Non-pigmented ciliary epithelial cell (primary cell): ENCODE measurements around the gene ITGA4.
"Not testable (repeated sequence)": the region's sequence is repeated elsewhere in the genome, so short reads cannot be mapped to it uniquely, and the experiment has no call there.

Source experiments
- DNase-seq: peaks from one replicate; pipeline ENCODE4 v3.0.0-alpha.2; 2010; ENCODE audit warnings: low read depth

Gene ITGA4

GRCh38 chr2:181457121-181457740, at the start of gene ITGA4:
ITGA4 (plus strand) TSS chr2:181457386; CDS start chr2:181457655, 269 bp downstream.
- DNase-seq, result no peak

DNA sequence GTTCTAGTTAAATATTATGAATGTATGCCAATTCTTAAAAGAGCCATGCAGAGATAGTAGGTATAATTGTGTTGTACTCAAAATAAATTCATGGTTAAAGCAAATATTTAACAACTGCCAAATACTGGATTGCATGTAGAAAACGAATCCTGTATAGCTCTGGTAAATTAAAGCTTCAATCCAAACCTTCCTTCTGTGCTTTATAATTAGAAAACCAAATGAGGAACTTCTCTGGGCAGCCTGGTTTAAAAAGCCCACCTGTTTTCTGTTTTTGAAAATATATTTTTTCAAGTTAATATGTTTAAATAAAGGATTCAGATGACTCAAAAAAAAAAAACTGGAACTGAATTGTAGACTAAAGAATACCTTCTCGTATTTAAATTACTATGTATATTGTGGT, 48.3 kb upstream of the ITGA4 start:
- no peak for DNase-seq

GRCh38 chr2:181411105-181411849, 45.9 kb upstream of the ITGA4 start:
- DNase-seq, result no peak

DNA sequence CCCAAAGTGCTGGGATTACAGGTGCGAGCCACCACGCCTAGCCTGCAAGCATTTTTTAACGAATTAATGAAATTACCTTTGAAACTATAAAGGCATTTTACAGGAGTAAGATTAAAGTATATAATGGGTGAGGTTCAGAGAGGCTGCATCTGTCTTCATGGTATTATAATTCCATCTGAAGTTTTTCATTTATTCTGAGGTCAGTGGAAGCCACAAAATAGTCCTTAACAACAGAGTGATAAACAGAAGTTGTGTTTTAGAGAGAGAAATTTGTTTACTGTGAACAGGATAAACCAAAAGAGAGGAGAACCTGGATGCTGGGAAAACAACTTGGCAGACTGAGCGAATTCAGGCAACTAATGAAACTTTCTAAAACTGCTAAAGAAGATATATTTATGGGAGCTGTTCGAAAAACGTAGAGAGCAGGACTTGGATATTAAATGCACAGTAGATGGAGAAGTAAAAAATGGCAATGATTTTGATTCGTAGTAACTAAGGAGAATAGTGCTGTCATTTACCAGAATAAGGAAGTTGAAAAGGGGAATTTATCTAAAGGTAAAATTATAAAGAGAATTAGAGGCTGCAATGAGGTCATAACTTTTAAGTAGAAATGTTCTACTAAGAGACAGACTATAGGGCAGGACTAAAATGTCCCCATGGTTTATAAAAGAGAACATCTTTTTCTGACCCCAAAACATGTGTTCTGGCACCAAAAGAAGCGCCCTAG, 37.9 kb upstream of the ITGA4 start:
- no peak for DNase-seq

DNA sequence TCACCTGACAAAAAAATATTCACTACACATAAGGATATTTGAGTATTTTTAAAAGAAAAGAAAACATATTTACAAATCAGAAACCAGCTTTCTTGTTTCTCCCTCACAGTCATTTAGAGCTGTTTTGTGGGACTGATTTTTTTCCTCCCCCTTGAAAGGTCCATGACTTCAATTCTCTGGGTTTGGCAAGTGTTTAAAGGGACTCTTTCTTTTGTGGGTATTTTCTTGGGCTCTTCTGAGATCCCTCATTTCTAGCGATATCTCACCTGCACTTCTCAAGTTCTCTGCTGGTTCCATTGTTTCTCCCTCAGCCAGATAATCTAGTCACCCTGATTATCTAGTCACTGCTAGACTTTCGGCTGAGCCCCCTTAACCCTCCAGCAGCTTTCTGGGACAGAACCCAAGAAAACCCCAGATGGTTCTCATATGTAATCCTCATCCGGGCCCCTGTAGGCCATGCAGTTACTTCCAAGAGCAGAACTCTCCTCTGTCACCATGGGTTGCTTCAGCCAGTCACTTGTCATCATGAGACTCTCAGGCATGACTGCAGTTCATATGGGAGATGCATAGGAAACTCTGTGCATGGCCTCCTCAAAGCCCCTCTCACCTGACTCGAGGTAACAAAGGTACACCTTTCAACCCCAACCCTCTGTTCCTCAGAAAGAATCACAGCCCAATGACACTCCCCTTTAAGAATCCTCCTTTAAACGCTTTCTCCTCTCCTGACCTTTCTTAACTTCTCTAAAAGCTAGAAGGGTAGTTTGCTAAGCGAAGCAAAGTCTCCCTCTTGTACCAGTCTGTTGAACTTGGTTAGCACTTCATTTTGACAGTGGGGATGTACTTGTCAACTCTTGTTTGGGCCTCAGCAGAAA, 36.7 kb upstream of the ITGA4 start:
- DNase-seq, result no peak

GRCh38 chr2:181421131-181421458, 36.1 kb upstream of the ITGA4 start:
- DNase-seq, result no peak

GRCh38 chr2:181421464-181421863, 35.7 kb upstream of the ITGA4 start:
- no peak for DNase-seq

- no peak for DNase-seq
Observed at GRCh38 chr2:181426672-181427071, 30.5 kb upstream of the ITGA4 start.

DNA sequence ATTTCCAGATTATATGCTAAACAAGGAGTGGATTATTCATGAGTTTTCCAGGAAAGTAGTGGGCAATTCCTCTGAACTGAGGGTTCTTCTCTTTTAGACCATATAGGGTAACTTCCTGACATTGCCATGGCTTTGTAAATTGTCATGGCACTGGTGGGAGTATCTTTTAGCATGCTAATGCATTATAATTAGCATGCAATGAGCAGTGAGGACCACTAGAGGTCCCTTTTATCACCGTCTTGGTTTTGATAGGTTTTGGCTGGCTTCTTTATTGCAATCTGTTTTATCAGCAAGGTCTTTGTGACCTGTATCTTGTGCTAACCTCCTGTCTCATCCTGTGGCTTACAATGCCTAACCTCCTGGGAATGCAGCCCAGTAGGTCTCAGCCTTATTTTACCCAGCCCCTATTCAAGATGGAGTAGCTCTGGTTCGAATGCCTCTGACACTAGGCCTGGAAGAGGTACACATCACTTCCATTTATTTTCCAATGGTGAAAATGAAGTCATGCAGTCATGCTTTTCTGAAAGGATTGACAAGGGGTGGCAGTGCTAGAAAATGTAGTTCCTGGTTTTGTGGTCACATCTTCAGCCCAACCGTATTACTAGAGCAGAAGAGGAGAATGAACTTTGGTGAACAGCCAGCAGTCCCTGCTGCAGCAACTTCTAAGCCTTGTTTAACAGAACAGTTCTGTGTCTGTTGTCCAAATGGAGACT, 26.6 kb upstream of the ITGA4 start:
- DNase-seq, result no peak

GRCh38 chr2:181431674-181432073, 25.5 kb upstream of the ITGA4 start:
- no peak for DNase-seq

- DNase-seq, result no peak
Observed at GRCh38 chr2:181438261-181438660, 18.9 kb upstream of the ITGA4 start.

DNA sequence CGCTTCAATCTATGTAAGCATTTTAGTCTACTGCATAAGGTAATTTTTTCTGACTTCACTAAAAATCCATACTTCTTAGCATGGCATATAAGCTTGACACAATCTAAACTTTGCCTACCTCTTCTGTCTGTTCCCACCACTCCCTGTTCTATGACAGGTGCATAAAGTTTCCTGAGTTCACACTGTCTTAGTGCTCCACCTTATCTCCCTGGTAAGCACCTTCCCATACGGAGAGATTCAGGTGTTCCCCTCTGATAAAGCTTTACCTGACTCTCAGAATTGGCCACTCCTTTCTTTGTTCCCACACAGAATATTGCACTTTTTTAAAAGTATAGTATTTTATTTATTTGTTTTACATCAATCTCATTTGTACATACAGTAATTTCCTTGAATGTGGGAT, 16.8 kb upstream of the ITGA4 start:
- no peak for DNase-seq

- no peak for DNase-seq
Observed at GRCh38 chr2:181440919-181441318, 16.3 kb upstream of the ITGA4 start.

DNA sequence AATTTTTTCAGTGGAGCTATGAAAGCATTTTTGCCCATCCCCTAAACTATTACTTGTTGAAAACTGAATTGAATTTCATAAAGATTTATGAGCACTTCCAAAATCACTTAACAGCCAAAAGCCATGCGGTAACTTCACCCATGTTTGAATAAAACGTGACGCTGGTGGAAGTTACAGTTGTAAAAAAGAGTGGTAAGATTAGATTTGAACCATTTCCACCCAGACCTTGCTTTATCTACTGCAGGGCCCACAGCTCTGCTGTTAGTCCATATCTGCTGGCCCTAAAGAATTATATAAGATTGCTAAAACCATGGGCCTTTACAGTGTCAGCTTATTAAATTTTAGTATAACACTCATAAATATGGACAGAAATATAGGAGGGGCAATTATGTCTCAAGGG, 15.5 kb upstream of the ITGA4 start:
- no peak for DNase-seq

DNA sequence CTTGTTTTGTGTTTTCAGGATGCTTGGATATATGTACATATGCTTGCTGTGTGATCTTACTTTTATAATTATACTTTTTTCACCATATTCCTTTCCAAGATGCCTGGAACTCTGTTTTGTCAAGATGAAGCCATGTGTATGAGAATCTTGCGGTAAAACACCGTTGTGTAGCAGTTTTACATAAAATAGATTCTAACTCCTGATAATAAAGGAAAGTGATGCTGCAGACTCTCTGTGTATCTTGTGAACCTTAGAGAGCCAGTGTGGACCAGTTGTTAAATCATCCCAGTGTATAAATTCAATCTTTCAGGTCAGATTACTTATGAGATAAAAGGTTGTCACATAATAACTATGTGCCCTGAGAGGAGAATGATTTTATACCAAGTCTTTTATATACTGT, 12.5 kb upstream of the ITGA4 start:
- no peak for DNase-seq

DNA sequence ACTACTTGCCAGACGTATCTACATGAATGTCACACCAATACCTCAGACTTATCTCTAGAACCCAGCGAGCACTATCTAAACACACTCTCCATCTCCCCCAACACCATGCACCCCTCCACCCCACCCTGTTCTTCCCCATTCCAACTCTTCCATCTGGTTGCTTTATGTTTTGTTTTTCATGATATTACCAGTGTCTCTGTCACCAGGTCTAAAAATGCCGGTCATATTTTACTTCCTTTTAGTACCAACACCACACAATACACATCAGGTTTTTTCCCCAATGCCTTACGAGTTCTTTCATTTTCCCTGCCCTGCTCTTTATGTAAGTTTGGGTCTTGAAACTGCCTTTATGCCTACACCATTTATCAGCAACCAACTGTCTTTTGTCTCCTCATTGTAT, 10.2 kb upstream of the ITGA4 start:
- DNase-seq, result no peak

DNA sequence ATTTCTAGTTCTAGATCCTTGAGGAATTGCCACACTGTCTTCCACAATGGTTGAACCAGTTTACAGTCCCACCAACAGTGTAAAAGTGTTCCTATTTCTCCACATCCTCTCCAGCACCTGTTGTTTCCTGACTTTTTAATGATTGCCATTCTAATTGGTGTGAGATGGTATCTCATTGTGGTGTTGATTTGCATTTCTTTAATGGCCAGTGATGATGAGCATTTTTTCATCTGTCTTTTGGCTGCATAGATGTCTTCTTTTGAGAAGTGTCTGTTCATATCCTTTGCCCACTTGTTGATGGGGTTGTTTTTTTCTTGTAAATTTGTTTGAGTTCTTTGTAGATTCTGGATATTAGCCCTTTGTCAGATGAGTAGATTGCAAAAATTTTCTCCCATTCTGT, 7.9 kb upstream of the ITGA4 start:
- DNase-seq, result not testable (repeated sequence)

GRCh38 chr2:181454686-181455450, 2.3 kb upstream of the ITGA4 start:
- DNase-seq, result no peak

GRCh38 chr2:181456660-181457120, 496 bp upstream of the ITGA4 start:
- no peak for DNase-seq

DNA sequence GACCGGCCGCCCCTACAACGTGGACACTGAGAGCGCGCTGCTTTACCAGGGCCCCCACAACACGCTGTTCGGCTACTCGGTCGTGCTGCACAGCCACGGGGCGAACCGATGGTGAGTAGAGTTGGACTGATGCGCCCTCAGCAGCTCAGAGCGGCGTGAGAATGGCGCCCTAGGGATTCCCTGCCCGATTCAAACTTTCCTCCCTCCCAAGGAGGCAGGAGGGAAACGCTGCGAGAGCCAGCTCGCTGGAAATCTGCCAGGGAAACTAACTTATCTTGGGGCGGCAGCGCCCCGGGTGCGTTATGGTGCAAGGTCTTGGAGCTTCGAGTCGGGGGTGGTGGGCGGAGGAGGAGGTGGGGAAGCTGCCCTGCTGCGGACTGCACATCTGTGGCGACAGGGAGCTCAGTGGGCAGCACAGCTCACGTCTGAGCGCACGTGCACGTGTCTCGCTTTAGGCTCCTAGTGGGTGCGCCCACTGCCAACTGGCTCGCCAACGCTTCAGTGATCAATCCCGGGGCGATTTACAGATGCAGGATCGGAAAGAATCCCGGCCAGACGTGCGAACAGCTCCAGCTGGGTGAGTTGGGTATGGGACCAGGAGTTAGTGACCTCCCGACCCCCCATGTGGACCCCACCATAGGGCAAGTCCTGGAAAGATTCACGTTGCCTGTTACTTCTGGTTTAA, 697 bp downstream of the ITGA4 start:
- DNase-seq, result no peak
